Fibroblast of upper back skin (primary cell): ENCODE measurements around the gene ATG14.
"Not testable (repeated sequence)": the region's sequence is repeated elsewhere in the genome, so short reads cannot be mapped to it uniquely, and the experiment has no call there.

Source experiments
- DNase-seq: peaks from one replicate; pipeline ENCODE4 v3.0.0-alpha.2; 2013

ATG14 gene, protein sequence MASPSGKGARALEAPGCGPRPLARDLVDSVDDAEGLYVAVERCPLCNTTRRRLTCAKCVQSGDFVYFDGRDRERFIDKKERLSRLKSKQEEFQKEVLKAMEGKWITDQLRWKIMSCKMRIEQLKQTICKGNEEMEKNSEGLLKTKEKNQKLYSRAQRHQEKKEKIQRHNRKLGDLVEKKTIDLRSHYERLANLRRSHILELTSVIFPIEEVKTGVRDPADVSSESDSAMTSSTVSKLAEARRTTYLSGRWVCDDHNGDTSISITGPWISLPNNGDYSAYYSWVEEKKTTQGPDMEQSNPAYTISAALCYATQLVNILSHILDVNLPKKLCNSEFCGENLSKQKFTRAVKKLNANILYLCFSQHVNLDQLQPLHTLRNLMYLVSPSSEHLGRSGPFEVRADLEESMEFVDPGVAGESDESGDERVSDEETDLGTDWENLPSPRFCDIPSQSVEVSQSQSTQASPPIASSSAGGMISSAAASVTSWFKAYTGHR

DNA sequence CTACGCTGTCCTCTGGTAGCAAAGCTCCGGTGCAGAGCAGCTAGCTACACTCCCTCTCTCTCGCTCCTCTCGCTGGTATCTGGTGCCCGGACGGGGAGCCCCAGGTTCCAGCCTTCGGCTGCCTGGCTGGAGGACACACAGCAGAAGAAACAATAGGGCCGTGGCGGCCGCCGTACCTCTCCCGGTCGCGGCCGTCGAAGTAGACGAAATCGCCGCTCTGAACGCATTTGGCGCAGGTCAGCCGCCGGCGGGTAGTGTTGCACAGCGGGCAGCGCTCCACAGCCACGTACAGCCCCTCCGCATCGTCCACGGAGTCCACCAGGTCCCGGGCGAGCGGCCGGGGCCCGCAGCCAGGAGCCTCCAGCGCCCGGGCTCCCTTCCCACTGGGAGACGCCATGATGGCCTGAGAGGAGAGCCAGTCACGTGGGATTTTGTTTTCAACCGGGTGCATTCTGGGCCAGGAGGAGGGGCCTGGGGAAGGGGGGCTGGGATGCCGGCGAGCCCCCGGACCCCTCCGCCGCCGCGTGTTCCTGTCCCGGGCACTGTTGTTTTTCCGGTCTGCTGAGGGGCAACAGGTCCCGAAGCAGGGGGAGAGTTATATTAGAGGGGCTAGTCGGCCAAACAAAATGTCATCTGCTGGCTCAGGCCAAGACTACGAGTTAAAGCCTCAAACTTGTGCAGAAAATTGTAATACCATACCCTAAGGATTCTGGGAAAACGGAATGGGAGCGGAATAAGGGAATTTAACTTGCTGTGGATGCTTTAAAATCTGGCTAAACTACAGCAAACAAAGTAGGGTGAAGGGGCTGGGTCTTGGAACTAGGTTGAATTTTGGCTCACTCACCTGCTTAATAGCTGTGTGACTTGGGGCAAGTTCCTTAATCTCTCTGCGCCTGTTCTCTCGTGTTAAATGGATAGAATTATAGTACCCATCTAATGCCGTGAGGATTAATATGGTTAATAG lies at the start of gene ATG14:
Gene ATG14, minus strand, starts transcription at position 405 of the 964 bp plus-strand sequence. Its CDS starts 8 bp downstream, at position 397.
- peak; percentile 85 for DNase-seq

DNA sequence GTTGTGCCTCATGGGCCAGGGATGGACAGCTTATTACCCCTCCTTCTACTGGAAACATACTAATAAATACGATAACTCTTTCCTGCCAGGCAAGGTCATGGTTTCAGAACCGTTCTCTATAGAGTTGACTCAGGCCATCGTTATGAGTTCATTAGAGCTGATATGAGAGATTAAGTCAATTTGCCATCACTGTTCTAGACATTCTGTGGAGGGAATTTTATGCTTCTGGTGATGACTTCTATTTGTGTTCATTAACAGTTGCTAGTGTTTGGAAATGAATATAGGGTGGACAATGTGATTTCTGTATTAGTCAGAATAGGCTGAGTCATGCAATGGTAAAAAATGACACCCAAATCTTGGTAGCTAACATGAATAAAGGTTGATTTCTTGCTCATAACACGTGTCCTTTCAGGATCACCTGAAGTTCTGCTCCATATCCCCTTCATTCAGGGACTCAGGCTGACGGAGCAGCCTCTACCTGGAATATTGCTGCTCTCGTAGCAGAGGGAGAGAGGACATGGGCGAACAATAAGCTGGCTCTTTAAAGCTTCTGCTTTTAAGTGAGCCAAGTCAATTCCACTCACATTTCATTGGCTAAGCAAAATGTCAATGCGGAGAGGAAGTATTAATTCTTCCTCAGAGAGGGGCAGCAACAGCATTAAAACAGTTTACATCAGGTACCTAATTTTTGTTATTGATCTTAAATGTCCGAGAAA lies 47.3 kb upstream of the ATG14 start:
- DNase-seq: peak; percentile 23

DNA sequence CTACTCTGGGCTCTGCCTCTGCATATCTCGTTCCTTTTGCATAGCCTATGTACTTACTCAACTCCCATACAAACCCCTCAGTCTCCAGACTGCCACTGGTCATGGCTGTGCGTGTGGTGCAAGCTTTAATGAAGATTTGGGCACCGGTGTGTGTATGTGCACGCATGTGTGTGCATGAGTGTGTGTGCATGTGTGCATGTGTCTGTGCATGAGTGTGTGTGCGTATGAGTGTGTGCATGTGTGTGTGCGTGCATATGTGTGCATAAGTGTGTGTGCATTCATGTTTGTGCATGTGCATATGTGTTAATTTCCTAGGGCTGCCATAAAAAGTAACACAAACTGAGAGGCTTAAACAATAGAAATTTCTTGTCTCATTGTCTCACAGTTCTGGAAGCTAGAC lies 45.9 kb upstream of the ATG14 start:
- DNase-seq: no peak

DNA sequence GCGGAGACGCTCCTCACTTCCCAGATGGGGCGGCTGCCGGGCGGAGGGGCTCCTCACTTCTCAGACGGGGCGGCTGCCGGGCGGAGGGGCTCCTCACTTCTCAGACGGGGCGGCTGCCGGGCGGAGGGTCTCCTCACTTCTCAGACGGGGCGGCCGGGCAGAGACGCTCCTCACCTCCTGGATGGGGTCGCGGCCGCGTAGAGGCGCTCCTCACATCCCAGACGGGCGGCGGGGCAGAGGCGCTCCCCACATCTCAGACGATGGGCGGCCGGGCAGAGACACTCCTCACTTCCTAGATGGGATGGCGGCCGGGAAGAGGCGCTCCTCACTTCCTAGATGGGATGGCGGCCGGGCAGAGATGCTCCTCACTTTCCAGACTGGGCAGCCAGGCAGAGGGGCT lies 44.8 kb upstream of the ATG14 start:
- DNase-seq: not testable (repeated sequence)

DNA sequence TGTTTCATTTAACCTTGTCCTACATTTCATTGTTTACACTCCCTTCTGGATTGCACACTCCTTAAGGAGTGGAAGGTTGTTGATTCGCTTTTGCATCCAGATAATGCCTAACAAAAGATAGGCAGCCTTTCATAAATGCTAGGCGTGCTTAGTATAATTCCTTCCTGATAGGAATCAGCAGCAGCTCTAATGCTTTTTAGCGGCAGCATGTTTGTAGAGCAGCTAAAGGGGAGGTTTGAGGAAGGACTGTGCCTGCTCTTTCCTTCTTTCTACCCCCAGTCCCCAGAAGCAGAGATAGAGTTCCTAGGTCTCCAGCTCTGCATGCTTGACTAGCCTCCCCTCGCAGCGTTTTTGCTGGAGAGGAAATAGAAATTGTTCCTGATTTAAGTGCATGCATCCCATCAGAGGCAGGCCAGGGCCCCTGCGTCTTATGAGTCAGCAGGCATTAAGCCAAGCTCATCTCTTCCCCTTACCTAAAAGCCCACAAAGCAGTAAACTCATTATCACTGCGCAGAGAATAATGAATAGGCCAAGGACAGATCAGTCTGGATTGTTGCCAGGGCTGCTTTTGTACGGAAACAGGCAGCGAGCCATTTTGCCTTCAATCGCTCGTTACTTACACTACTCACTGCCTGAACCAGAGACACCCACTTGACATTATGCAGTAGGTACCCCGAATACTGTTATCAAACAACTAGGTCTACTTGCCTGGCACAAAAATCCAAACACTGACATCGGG lies 42.8 kb upstream of the ATG14 start:
- DNase-seq: peak; percentile 93

DNA sequence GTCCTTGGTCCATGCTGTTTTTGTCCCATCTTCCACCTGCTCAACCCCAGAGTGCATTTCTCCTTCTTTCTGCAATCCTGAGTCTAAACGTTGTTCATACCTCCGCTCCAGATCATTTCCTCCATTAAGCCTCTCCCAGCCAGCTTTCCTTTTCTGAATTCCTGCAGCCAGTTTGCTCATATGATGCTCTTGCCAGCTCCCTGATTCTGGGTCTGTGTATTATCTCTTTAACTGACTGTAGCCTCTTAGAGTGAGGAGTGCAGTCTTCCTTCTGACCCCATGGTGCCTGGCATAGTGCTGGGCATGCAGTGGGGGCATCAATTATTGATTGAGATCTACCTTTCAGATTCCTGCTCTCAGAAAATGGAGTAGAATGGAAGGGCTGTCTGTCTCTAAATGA lies 40.3 kb upstream of the ATG14 start:
- DNase-seq: no peak

DNA sequence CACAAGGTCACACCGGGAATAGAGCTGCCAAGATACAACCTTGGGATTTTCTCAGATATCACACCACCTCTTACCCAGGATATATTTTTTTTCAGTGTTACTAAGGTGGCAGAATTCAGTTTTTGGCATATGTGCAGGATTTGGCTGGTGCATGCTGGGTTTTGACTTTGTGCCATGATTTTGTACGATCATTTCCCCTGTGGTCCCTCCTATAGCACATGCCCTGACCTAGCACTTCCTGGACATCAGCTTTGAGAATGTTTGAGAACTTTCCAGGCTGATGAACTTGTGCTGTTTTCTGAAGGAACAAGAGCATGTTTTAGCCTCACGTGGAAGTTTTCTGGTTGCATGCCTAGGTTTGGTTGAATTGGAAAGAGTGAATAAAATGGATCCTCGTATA lies 39.8 kb upstream of the ATG14 start:
- DNase-seq: no peak

DNA sequence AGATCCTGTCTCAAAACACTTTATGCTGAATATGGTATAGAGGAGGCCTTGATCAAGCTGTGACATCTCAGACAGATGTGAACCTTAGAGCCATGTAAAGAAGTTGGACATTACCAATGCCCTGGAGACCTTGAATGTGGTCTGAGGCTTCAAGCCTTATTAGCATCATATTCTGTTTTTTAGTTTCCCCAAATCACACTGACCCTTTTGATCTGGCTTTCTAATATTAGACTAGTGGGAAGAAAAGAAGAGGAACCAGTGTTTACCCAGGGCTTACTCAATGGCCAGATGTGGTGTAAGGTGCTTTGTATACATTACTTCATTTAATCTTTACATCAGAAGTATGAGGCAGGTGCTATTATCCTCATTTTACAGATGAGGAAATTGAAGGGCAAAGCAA lies 39.4 kb upstream of the ATG14 start:
- DNase-seq: no peak

DNA sequence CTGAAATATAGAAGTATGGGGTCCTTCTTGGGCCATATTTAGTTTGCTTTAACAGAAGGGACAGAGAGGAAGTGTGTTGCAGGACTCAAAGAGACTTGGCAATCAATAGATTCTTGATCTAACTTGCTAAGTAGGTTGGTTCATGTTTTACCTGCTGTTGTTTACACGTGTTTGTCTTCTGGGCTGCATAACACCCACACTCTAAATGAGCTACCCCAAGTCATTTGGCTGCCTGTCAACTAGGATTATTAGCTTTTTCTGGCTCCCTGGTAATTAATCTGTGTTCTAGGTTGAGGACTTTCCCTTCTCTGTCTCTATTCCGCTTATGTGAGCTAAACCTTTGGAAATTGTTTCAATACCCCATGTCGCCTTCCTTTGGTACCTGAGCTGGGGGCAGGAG lies 38.9 kb upstream of the ATG14 start:
- DNase-seq: no peak

DNA sequence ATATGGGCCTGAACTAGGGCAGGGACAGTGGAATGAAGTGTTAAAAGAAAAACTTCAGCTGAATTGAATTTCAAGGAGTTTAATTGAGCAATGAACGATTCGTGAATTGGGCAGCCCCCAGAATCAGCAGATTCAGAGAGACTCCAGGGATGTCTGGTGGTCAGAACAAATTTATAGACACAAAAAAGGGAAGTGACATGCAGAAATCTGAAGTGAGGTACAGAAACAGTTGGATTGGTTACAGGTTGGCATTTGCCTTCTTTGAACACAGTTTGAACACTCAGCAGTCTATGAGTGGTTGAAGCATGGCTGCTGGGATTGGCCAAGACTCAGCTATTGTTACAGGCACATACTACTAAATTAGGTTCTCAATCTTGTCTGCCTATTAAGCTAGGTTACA lies 38.5 kb upstream of the ATG14 start:
- no peak for DNase-seq

DNA sequence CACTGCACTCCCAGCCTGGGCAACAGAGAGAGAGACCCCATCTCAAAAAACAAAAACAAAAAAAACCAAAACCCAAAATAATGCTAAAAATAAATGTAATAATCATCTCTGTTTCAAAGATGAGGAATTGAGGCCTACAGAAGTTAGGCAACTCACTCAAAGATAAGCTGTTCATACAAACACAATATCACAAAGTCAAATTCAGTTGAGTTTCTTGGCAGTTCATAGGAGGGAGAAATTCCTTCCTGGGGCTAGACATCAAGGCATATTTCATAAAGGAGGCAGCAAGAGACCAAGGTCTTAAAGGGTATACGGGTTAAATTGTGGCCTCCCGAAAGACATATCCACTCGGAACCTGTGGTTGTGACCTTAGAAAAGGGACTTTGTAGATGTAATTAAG lies 37.5 kb upstream of the ATG14 start:
- no peak for DNase-seq

DNA sequence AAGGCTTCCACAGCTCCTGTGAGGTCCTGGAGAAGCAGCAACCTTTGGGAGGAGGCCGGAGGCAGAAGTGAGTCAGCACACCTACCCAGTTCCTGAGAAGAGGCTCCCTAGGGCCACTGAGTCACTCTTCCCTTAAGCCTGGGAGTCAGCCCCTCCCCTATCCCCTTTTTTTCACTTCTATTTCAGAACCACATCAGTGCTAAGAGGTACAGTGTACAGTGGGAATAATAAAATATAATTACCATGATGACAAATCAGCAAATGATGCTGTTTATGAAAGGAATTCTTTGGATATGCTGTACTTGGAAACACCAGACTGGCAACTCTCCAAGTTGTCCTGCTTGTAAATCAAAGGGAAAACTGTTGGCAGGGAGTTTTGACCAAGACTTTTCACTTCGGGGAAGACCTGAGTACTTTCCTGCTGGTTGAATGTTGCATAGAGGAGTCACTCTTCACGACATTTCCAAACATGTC lies 36.5 kb upstream of the ATG14 start:
- peak; percentile 98 for DNase-seq

DNA sequence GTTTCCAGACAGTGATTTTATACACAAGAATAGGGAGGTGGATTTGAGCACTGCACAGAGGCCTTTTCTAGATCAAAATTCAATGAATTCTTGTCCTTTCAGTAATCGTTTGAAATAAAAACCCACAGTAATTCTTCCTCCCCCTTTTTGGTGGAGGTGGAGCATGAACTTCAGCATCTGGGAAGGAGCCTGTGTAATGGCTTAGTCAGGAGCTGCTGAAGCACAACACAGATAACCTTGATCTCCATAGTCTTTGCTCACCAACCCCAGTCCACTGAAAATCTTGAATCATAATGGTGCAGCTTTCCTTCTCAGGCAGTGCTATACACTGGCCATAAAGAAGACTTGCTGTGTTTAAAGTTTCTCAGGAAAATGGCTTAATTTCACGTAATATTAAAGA lies 35.2 kb upstream of the ATG14 start:
- peak; percentile 85 for DNase-seq

DNA sequence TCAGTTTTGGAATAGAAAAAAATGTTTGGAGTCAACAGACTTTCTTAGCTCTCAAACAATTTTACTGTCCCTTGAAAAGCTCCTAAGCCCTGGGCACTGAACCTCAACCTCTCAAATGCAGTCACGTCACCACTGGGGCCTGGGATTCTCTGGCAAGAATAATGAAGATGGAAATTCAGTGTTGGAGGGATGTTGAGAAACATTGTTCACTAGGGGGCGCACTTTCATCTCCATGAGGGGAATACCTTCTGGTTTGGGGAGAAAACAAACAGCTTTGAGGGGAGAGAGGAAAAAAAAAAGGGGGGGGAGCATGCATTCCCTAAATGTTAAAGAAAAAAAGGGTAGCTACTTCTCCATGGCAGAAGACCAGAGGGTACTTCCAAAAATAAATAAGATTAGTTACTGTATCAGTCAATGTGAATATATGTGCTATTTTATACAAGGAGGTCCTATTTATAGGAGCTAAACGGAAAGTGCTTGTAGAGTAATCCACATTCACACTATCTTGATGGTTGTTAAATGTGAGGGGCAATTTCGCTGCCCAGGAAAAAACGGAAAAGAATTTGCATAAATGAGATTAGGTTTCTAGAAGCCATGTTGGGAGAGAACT lies 34.6 kb upstream of the ATG14 start:
- DNase-seq: peak; percentile 78

DNA sequence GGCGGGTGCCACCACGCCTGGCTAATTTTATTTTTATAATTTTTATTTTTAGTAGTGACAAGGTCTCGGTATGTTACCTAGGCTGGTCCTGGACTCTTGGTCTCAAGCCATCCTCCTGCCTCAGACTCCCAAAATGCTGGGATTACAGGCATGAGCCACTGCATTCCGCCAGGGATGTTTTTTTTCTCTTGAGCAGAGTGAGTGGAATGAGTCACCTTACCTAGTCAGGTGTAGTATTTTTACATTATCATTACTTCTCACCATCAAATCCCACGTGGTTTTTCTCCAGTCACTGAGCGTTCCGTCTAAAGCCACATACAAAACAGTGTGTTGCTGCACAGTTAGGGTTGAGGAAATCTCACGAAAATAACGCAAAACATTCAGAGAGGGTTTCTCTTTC lies 29.7 kb upstream of the ATG14 start:
- DNase-seq: no peak

DNA sequence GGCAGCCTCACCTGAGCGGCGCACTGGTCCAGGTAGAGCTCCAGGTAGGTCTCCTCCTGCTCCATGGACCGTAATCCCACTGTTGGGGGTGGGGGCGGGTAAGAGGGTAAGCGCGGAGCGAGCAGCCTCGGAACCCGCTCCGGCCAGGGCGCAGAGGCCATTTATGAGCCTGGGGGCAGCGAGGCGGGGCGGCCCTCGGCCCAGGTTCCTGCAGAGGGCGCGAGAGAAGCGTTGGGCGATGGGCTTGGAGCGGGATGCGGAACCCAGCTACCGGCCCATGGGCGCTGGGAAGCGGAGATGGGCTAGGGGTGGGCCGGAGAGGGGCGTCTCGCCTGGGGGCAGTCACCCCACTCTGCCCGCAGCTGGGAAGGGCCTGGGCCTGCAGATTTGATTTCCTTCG lies 28.8 kb upstream of the ATG14 start, which contains the start of gene TBPL2:
Gene TBPL2, minus strand, starts transcription at position 232 of the 400 bp plus-strand sequence. Its CDS starts 167 bp downstream, at position 65.
- no peak for DNase-seq

DNA sequence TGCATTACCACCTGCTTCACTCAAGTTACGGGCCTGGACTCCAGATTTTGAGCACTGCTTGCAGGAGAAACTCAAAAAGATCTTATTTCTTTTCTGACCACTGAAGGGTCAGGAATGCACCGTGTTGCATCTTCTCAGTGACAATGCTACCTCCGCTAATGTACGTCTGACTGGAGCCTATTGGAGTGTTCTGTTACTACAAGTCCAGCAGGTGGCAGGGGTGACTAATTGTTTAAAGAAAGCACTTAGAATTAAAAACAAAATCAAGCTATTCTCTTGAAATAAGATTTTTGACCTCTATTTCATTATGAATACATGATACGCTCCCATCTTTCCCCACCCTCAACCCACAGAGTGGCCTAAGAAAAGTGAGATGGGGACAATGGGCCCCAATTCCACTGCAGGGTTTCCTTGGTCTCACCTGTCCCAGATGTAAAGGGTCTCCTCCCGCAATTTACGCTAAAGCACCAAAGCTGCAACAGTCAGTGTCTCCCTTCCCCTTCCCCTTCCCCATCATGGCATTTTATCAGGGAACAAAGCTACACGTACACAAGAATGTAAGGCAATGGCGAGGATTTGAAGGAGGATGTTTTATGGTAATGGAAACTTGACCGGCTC lies 26.5 kb upstream of the ATG14 start:
- peak; percentile 62 for DNase-seq

DNA sequence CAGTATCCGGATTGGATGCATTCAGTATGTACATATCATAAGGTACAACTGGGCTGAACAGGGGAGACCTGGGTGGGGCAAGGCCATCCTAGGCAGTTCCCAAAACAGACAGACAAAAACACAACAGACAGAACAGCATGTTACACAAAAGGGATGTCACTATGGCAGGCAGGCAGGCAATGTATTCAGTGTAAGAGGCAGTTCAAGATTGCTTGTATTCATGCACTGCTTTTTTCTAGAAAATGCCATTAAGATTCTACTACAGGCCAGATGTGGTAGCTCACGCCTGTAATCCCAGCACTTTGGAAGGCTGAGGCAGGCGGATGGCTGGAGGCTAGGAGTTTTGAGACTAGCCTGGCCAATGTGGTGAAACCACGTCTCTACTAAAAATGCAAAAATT lies 25.3 kb upstream of the ATG14 start:
- DNase-seq: no peak

DNA sequence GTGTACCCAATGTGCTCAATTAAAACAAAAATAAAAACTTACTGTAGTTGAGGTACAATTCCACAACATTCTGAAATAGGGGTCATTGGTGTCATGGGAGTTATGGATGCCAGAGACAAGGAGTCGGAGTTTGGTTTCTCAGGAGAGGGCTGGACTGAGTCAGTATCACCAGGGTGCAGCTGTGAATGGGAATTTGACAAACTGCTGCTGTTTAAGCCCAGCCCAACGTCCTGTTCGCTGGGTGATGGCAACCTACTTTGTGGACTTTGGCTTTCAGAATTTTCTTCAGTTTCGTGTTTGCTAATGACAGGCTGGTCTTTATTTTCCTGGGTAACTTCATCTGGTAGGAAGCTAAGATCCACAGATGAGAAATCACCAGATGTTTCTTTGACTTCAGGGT lies 24.9 kb upstream of the ATG14 start:
- no peak for DNase-seq

DNA sequence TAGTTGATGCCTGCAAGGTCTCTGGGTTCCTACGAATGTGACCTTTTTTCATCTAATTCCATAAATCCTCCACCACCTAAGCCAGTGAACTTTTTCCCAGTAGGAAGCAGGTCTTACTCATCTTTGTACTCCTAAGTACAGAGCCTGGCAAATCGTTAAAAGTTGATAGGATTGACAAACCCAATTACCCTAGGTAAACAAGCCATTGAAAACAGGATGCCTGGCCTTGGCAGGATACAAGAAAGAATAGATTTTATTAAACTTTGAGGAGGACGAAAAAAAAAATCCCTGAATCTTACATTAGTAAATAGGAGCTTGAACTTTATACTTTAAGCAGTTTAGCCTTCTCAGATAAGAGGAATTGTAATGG lies 23.2 kb upstream of the ATG14 start:
- DNase-seq: no peak
